ENCODE data around the gene RNPEPL1. TPM values are rescaled to one million over a fixed set of nuclear protein-coding genes. Genes with fewer than 3 reads are reported as not detected.
"Not testable (repeated sequence)": the region's sequence is repeated elsewhere in the genome, so short reads cannot be mapped to it uniquely, and the experiment has no call there.

RNPEPL1 gene
- total and polyA plus RNA-seq, 2 experiments from 2014 or later, result 11.1 to 23.0 TPM

GRCh38 chr2:240531038-240531437 is 37.2 kb upstream of the RNPEPL1 start:
- Histone ChIP-seq H3K79me2 (ENCODE audit: insufficient read depth) (no peaks in the 10 kb centered on the region), H3K9me2 (ENCODE audit: insufficient read depth) (no peaks in the 10 kb centered on the region), H3K4me3 (no peak overlapping the region), H3F3A (ENCODE audit: insufficient read depth) (0 out of 2 replicates have a peak, but pooled peaks cover 4% of the 10 kb centered on the region), H3K4me2 (ENCODE audit: unreplicated experiment) (no peak overlapping the region), H3K27ac (no peak overlapping the region), H3K9me3 (ENCODE audit: low read depth) (no peaks in the 10 kb centered on the region), H4K20me1 (ENCODE audit: insufficient read depth) (no peaks in the 10 kb centered on the region), H3K9ac (no peak overlapping the region), H2AFZ (no peak overlapping the region), H3K27me3 (replicated peaks; ENCODE audit: insufficient read depth) (no peaks in the 10 kb centered on the region), H3K36me3 (ENCODE audit: low read depth) (peaks cover 10% of the 10 kb centered on the region), H3K4me1 (ENCODE audit: insufficient read depth) (no peaks in the 10 kb centered on the region)
- TF ChIP-seq EZH2 (IDR thresholded peaks at IDR 0.05; ENCODE audit: insufficient read depth, poor library complexity, severe bottlenecking) (no peak), EZH2phosphoT487 (IDR thresholded peaks at IDR 0.05; ENCODE audit: insufficient read depth, low read depth) (no peak)
- 96 to 99% methylated on average over 5 of the region's 5 CpGs for WGBS, 2 experiments (ENCODE audit: low coverage in 1 of 2, low lambda C conversion rate in 2 of 2, missing lambda C conversion rate in 2 of 2)
- in situ Hi-C loops (cut with MboI), result no loop called here
- no peak for DNase-seq

DNA sequence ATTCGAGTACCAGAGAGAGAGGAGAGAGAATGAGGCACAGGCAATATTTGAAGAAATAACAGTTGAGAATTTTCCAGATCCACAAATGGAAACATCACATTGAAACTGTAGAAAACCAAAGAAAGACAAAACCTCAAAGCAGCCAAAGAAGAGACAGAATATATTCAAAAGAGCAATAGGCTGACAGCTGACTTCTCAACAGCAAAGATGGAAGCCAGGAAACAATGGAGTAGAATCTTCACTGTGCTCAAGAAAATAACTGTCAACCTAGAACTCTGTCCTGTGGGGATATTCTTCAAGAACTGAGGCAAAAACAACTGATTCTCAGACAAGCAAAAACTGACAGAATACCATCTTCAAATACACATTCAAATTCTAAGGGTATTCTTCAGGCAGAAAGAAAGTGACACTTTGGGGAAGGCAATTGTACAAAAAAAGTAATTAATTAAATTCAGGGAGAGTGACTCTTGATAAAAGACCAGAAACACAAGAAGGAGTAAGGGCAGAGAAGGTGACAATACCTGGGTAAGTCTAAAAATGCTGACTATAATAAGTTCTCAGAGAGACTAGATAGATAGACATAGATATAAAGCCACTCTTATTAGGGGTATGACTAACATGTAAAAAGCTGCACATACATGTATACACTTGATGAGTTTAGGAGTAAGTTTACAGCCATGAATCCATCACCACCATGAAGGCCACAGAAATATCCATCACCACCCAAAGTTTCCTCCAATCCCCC is 36.1 kb upstream of the RNPEPL1 start:
- in situ Hi-C loops (cut with MboI), result no loop called here
- WGBS, 2 experiments (ENCODE audit: low coverage in 1 of 2, low lambda C conversion rate in 2 of 2, missing lambda C conversion rate in 2 of 2), result 88 to 92% methylated on average over 1 of the region's 1 CpG
- H3K36me3 ChIP-seq (ENCODE audit: low read depth), result peaks cover 10% of the 10 kb centered on the region

DNA sequence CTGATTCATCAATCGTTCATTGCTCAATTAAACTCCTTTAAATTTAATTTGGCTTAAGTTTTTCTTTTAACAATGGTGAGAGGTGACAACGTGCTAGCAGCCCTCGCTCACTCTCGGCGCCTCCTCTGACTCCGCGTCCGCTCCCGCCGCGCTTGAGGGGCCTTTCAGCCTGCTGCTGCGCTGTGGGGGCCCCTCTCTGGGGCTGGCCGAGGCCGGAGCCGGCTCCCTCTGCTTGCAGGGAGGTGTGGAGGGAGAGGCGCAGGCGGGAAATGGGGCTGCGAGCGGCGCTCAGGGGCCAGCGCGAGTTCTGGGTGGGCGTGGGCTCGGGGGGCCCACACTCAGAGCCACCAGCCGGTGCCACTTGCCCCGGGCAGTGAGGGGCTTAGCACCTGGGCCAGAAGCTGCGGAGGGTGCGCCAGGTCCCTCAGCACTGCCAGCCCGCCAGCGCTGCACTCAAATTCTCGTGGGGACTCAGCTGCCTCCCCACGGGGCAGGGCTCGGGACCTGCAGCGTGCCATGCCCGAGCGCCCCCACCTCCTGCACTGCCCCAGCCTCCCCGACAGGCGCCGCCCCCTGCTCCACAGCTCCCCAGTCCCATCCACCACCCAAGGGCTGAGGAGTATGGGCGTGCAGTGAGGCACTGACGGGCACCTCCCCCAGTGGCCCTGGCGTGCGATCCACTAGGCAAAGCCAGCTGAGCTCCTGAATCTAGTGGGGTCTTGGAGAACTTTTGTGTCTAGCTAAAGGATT is 30.1 kb upstream of the RNPEPL1 start:
- H3K27me3 ChIP-seq (replicated peaks; ENCODE audit: insufficient read depth), result no peaks in the 10 kb centered on the region

More for the DNA sequence above, 36.1 kb upstream of the RNPEPL1 start:
- Histone ChIP-seq H3K9me3 (ENCODE audit: low read depth) (no peaks in the 10 kb centered on the region), H4K20me1 (ENCODE audit: insufficient read depth) (no peaks in the 10 kb centered on the region), H3K9me2 (ENCODE audit: insufficient read depth) (no peaks in the 10 kb centered on the region), H3F3A (ENCODE audit: insufficient read depth) (0 out of 2 replicates have a peak, but pooled peaks cover 4% of the 10 kb centered on the region), H3K4me1 (ENCODE audit: insufficient read depth) (no peaks in the 10 kb centered on the region), H2AFZ (no peak overlapping the region), H3K4me3 (no peak overlapping the region), H3K9ac (no peak overlapping the region), H3K4me2 (ENCODE audit: unreplicated experiment) (no peak overlapping the region), H3K79me2 (ENCODE audit: insufficient read depth) (no peaks in the 10 kb centered on the region), H3K27ac (no peak overlapping the region), H3K27me3 (replicated peaks; ENCODE audit: insufficient read depth) (no peaks in the 10 kb centered on the region)
- DNase-seq, result peak; percentile 19
- TF ChIP-seq EZH2phosphoT487 (IDR thresholded peaks at IDR 0.05; ENCODE audit: insufficient read depth, low read depth), result no peak
- TF ChIP-seq EZH2 (IDR thresholded peaks at IDR 0.05; ENCODE audit: insufficient read depth, poor library complexity, severe bottlenecking), result no peak

DNA sequence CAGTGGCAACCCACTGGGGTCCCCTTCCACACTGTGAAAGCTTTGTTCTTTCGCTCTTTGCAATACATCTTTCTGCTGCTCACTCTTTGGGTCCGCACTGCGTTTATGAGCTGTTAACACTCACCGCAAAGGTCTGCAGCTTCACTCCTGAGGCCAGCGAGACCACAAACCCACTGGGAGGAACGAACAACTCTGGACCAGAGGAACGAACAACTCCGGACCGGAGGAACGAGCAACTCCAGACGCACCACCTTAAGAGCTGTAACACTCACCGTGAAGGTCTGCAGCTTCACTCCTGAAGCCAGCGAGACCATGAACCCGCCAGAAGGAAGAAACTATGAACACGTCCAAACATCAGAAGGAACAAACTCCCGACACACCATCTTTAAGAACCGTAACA is 29.2 kb upstream of the RNPEPL1 start:
- WGBS, 2 experiments (ENCODE audit: low coverage in 1 of 2, low lambda C conversion rate in 2 of 2, missing lambda C conversion rate in 2 of 2), result 98% methylated on average over 17 of the region's 17 CpGs
- H3K36me3 ChIP-seq (ENCODE audit: low read depth), result not testable (repeated sequence)

More for the DNA sequence above, 30.1 kb upstream of the RNPEPL1 start:
- Histone ChIP-seq H3K9me2 (ENCODE audit: insufficient read depth) (no peaks in the 10 kb centered on the region), H3K9me3 (ENCODE audit: low read depth) (no peaks in the 10 kb centered on the region), H3F3A (ENCODE audit: insufficient read depth) (no peaks in the 10 kb centered on the region), H3K36me3 (ENCODE audit: low read depth) (no peaks in the 10 kb centered on the region), H3K9ac (no peak overlapping the region), H2AFZ (no peak overlapping the region), H3K27ac (no peak overlapping the region), H3K4me3 (no peak overlapping the region), H3K4me1 (ENCODE audit: insufficient read depth) (no peaks in the 10 kb centered on the region), H3K79me2 (ENCODE audit: insufficient read depth) (no peaks in the 10 kb centered on the region), H3K4me2 (ENCODE audit: unreplicated experiment) (no peak overlapping the region), H4K20me1 (ENCODE audit: insufficient read depth) (no peaks in the 10 kb centered on the region)
- 93% methylated on average over 34 to 40 of the region's 43 CpGs for WGBS, 2 experiments (ENCODE audit: low coverage in 1 of 2, low lambda C conversion rate in 2 of 2, missing lambda C conversion rate in 2 of 2)
- in situ Hi-C loops (cut with MboI), result no loop called here
- TF ChIP-seq EZH2 (IDR thresholded peaks at IDR 0.05; ENCODE audit: insufficient read depth, poor library complexity, severe bottlenecking) (no peak), EZH2phosphoT487 (IDR thresholded peaks at IDR 0.05; ENCODE audit: insufficient read depth, low read depth) (no peak)
- no peak for DNase-seq

More for the DNA sequence above, 29.2 kb upstream of the RNPEPL1 start:
- H3K27me3 ChIP-seq (replicated peaks; ENCODE audit: insufficient read depth); DNase-seq; H3K9me2 ChIP-seq (ENCODE audit: insufficient read depth); H3K27ac ChIP-seq; H3K79me2 ChIP-seq (ENCODE audit: insufficient read depth); H3K9me3 ChIP-seq (ENCODE audit: low read depth); H4K20me1 ChIP-seq (ENCODE audit: insufficient read depth); H3K4me3 ChIP-seq; H3F3A ChIP-seq (ENCODE audit: insufficient read depth); H2AFZ ChIP-seq; H3K4me1 ChIP-seq (ENCODE audit: insufficient read depth); in situ Hi-C loops (cut with MboI); H3K9ac ChIP-seq; H3K4me2 ChIP-seq (ENCODE audit: unreplicated experiment): not testable (repeated sequence)

All from GM23248 (cell line).